M059J (cell line): ENCODE measurements around the gene HRH3. TPM values are rescaled to one million over a fixed set of nuclear protein-coding genes. Genes with fewer than 3 reads are reported as not detected.

ENCODE experiments used
- DNase-seq: peaks from one replicate; pipeline ENCODE4 v3.0.0-alpha.2; 2012; ENCODE audit warnings: low read depth
- total RNA-seq: library from RNA; depleted of rRNA; stranded (reverse); fragments of >200 nt; shearing (Covaris generic); gene quantifications from 2 replicates; pipeline ENCODE4 v1.2.3, GENCODE V29; 2014

HRH3 gene
- total RNA-seq, 1 experiment from 2014 or later = not detected

GRCh38 chr20:62216636-62217566, 3.2 kb downstream of the HRH3 start:
- no peak for DNase-seq

GRCh38 chr20:62215991-62216635, 4.0 kb downstream of the HRH3 start:
- no peak for DNase-seq

- no peak for DNase-seq
These were observed 4.8 kb downstream of the HRH3 start for GRCh38 chr20:62215020-62215990.

GRCh38 chr20:62214067-62214466, 6.0 kb downstream of the HRH3 start:
- DNase-seq = no peak

- DNase-seq = peak; percentile 36
These were observed 7.8 kb downstream of the HRH3 start for GRCh38 chr20:62212299-62212698.

GRCh38 chr20:62211769-62212288, 8.2 kb downstream of the HRH3 start:
- no peak for DNase-seq

- DNase-seq = no peak
These were observed 8.9 kb downstream of the HRH3 start for GRCh38 chr20:62211216-62211615.

GRCh38 chr20:62210496-62210855, 9.6 kb downstream of the HRH3 start:
- no peak for DNase-seq

- no peak for DNase-seq
These were observed 10.1 kb downstream of the HRH3 start for GRCh38 chr20:62209850-62210495.

GRCh38 chr20:62208795-62209755, 11.0 kb downstream of the HRH3 start:
- peak; percentile 76 for DNase-seq

- no peak for DNase-seq
These were observed 11.8 kb downstream of the HRH3 start for GRCh38 chr20:62208061-62208794.

GRCh38 chr20:62206388-62206775, 13.7 kb downstream of the HRH3 start:
- no peak for DNase-seq

- no peak for DNase-seq
These were observed 14.3 kb downstream of the HRH3 start for GRCh38 chr20:62205618-62206387.

GRCh38 chr20:62203378-62204030, 16.6 kb downstream of the HRH3 start:
- DNase-seq = no peak

GRCh38 chr20:62202676-62203377, 17.3 kb downstream of the HRH3 start:
- DNase-seq = no peak

- peak; percentile 66 for DNase-seq
These were observed 18.0 kb downstream of the HRH3 start for GRCh38 chr20:62202083-62202395.
